ENCODE data around the gene CARD14.

The CARD14 gene

GRCh38 chr17:80145076-80146075, 24.5 kb upstream of the CARD14 start:
- H3F3A ChIP-seq (ENCODE audit: low read depth), result no peaks in the 10 kb centered on the region
- no peaks in the 10 kb centered on the region for H3K9me2 ChIP-seq (replicated peaks; ENCODE audit: low read depth, low read length)
- H3K36me3 ChIP-seq (ENCODE audit: insufficient read depth, low read length), result peaks cover 38% of the 10 kb centered on the region
- H2AFZ ChIP-seq (ENCODE audit: low read length), result no peak overlapping the region
- peaks cover 74% of the 10 kb centered on the region for H3K79me2 ChIP-seq (ENCODE audit: insufficient read depth, low read length)
- no peaks in the 10 kb centered on the region for H3K27me3 ChIP-seq (ENCODE audit: insufficient read depth, low read length, poor library complexity, severe bottlenecking)
- no peaks in the 10 kb centered on the region for H3K9me3 ChIP-seq (ENCODE audit: insufficient read depth, low read depth, low read length)
- no peak for TF ChIP-seq EZH2phosphoT487 (IDR thresholded peaks at IDR 0.05; ENCODE audit: borderline replicate concordance)
- TF ChIP-seq CTCF (conservative IDR thresholded peaks at IDR 0.05; ENCODE audit: low read length), result no peak
- H3K4me1 ChIP-seq (ENCODE audit: insufficient read depth, low read length, poor library complexity, severe bottlenecking), result peaks cover 46% of the 10 kb centered on the region
- H4K20me1 ChIP-seq (ENCODE audit: insufficient read depth, low read length, poor library complexity, severe bottlenecking), result peaks cover 56% of the 10 kb centered on the region
- peak overlapping the region; percentile 93 for H3K9ac ChIP-seq (ENCODE audit: low read depth, low read length, poor library complexity, severe bottlenecking)
- peak overlapping the region; percentile 89 for H3K4me3 ChIP-seq (ENCODE audit: low read length, poor library complexity, severe bottlenecking)
- H3K4me2 ChIP-seq (ENCODE audit: low read depth, low read length, poor library complexity, severe bottlenecking), result peak overlapping the region; percentile 90

GRCh38 chr17:80146121-80147034, 23.5 kb upstream of the CARD14 start:
- H3K4me1 ChIP-seq (ENCODE audit: insufficient read depth, low read length, poor library complexity, severe bottlenecking), result peaks cover 46% of the 10 kb centered on the region
- peak overlapping the region; percentile 93 for H3K9ac ChIP-seq (ENCODE audit: low read depth, low read length, poor library complexity, severe bottlenecking)
- TF ChIP-seq EZH2phosphoT487 (IDR thresholded peaks at IDR 0.05; ENCODE audit: borderline replicate concordance) (no peak), CTCF (conservative IDR thresholded peaks at IDR 0.05; ENCODE audit: low read length) (no peak)
- H2AFZ ChIP-seq (ENCODE audit: low read length), result peak overlapping the region; percentile 62; the same call in 1 of the 2 replicates
- peaks cover 70% of the 10 kb centered on the region for H3K79me2 ChIP-seq (ENCODE audit: insufficient read depth, low read length)
- H3K27me3 ChIP-seq (ENCODE audit: insufficient read depth, low read length, poor library complexity, severe bottlenecking), result no peaks in the 10 kb centered on the region
- H3F3A ChIP-seq (ENCODE audit: low read depth), result no peaks in the 10 kb centered on the region
- peaks cover 29% of the 10 kb centered on the region for H3K36me3 ChIP-seq (ENCODE audit: insufficient read depth, low read length)
- peak overlapping the region; percentile 90 for H3K4me2 ChIP-seq (ENCODE audit: low read depth, low read length, poor library complexity, severe bottlenecking)
- H4K20me1 ChIP-seq (ENCODE audit: insufficient read depth, low read length, poor library complexity, severe bottlenecking), result peaks cover 50% of the 10 kb centered on the region
- peak overlapping the region; percentile 89 for H3K4me3 ChIP-seq (ENCODE audit: low read length, poor library complexity, severe bottlenecking)
- H3K9me2 ChIP-seq (replicated peaks; ENCODE audit: low read depth, low read length), result no peaks in the 10 kb centered on the region
- no peaks in the 10 kb centered on the region for H3K9me3 ChIP-seq (ENCODE audit: insufficient read depth, low read depth, low read length)

GRCh38 chr17:80147035-80147822, 22.6 kb upstream of the CARD14 start, which contains the start of gene EIF4A3:
Gene EIF4A3 (minus strand): TSS chr17:80147128. CDS start chr17:80146961, 167 bp downstream.
- H3K27me3 ChIP-seq (ENCODE audit: insufficient read depth, low read length, poor library complexity, severe bottlenecking), result no peaks in the 10 kb centered on the region
- H2AFZ ChIP-seq (ENCODE audit: low read length), result peak within 1 kb of the TSS; percentile 92
- peak within 1 kb of the TSS; percentile 89 for H3K4me3 ChIP-seq (ENCODE audit: low read length, poor library complexity, severe bottlenecking)
- TF ChIP-seq CTCF (conservative IDR thresholded peaks at IDR 0.05; ENCODE audit: low read length) (no peak), EZH2phosphoT487 (IDR thresholded peaks at IDR 0.05; ENCODE audit: borderline replicate concordance) (no peak)
- peak within 1 kb of the TSS; percentile 93 for H3K9ac ChIP-seq (ENCODE audit: low read depth, low read length, poor library complexity, severe bottlenecking)
- peaks cover 20% of the 10 kb centered on the region; the same call in 1 of the 2 replicates for H3K36me3 ChIP-seq (ENCODE audit: insufficient read depth, low read length)
- H3K79me2 ChIP-seq (ENCODE audit: insufficient read depth, low read length), result peaks cover 62% of the 10 kb centered on the region
- H3K4me1 ChIP-seq (ENCODE audit: insufficient read depth, low read length, poor library complexity, severe bottlenecking), result peaks cover 38% of the 10 kb centered on the region
- no peaks in the 10 kb centered on the region for H3F3A ChIP-seq (ENCODE audit: low read depth)
- peak within 1 kb of the TSS; percentile 96 for H3K4me2 ChIP-seq (ENCODE audit: low read depth, low read length, poor library complexity, severe bottlenecking)
- H3K9me3 ChIP-seq (ENCODE audit: insufficient read depth, low read depth, low read length), result no peaks in the 10 kb centered on the region
- H3K9me2 ChIP-seq (replicated peaks; ENCODE audit: low read depth, low read length), result no peaks in the 10 kb centered on the region
- H4K20me1 ChIP-seq (ENCODE audit: insufficient read depth, low read length, poor library complexity, severe bottlenecking), result peaks cover 42% of the 10 kb centered on the region
